CD14-positive monocyte (primary cell): ENCODE results near the gene TMEM170A. TPM values are rescaled to one million over a fixed set of nuclear protein-coding genes. Genes with fewer than 3 reads are reported as not detected.

ENCODE experiments used
- DNase-seq, 3 donors: peaks; one replicate each; pipeline ENCODE4 v3.0.0-alpha.2; 2011 to 2022
- H2AFZ ChIP-seq: 2 replicates; pipeline ENCODE4 v1.6.0; 2012; ENCODE audit warnings: mild to moderate bottlenecking, low read depth, low read length, inconsistent platforms; ENCODE audit not compliant: insufficient read depth, poor library complexity, severe bottlenecking
- H3K27ac ChIP-seq, 2 donors: 1 replicate in 1 of 2; 2 replicates in 1 of 2; pipeline ENCODE4 v1.5.1; 2012 to 2013; ENCODE audit warnings: low read length in 2 of 2, control low read depth in 1 of 2, inconsistent platforms in 1 of 2, low read depth in 1 of 2, mild to moderate bottlenecking in 1 of 2
- H3K27me3 ChIP-seq, 2 donors: one replicate each; pipeline versions ENCODE4 v1.6.0 to v1.6.1; 2011 to 2013; ENCODE audit warnings: low read length in 2 of 2; ENCODE audit not compliant: control insufficient read depth in 2 of 2, insufficient read depth in 2 of 2
- H3K36me3 ChIP-seq, 2 donors: replicated peaks in 1 of 2; 1 replicate in 1 of 2; 2 replicates in 1 of 2; pipeline versions ENCODE4 v1.5.1 to v1.6.1; 2012 to 2013; ENCODE audit warnings: low read length in 2 of 2, control low read depth in 1 of 2, inconsistent platforms in 1 of 2, mild to moderate bottlenecking in 1 of 2; ENCODE audit not compliant: insufficient read depth in 2 of 2, control insufficient read depth in 1 of 2
- H3K4me1 ChIP-seq, 2 donors: 1 replicate in 1 of 2; 2 replicates in 1 of 2; pipeline versions ENCODE4 v1.5.1 to v1.6.1; 2012 to 2013; ENCODE audit warnings: low read length in 2 of 2, control low read depth in 1 of 2, inconsistent platforms in 1 of 2, mild to moderate bottlenecking in 1 of 2, moderate library complexity in 1 of 2; ENCODE audit not compliant: insufficient read depth in 2 of 2, control insufficient read depth in 1 of 2
- H3K4me2 ChIP-seq: replicated peaks from 2 replicates; pipeline ENCODE3; 2012; ENCODE audit warnings: low read length, moderate library complexity, mild to moderate bottlenecking; ENCODE audit not compliant: poor library complexity, severe bottlenecking; ENCODE audit errors: extremely low read depth
- H3K4me3 ChIP-seq, 3 experiments: fragments of 200-600 bp in 1 of 3; sonication (generic) in 1 of 3; replicated peaks in 1 of 3; 1 replicate in 2 of 3; 2 replicates in 1 of 3; pipeline ENCODE4 v1.5.1; 2011 to 2013; ENCODE audit warnings: low read length in 3 of 3, mild to moderate bottlenecking in 3 of 3, control low read depth in 2 of 3, low read depth in 2 of 3, inconsistent platforms in 1 of 3, moderate library complexity in 1 of 3
- H3K79me2 ChIP-seq: 2 replicates; pipeline ENCODE4 v1.6.0; 2012; ENCODE audit warnings: mild to moderate bottlenecking, control low read depth, inconsistent platforms, low read length, moderate library complexity; ENCODE audit not compliant: insufficient read depth
- H3K9ac ChIP-seq: 2 replicates; pipeline ENCODE4 v1.6.0; 2017; ENCODE audit warnings: low read length, mild to moderate bottlenecking; ENCODE audit not compliant: insufficient read depth, poor library complexity, severe bottlenecking
- H3K9me3 ChIP-seq, 2 donors: replicated peaks in 1 of 2; 1 replicate in 1 of 2; 2 replicates in 1 of 2; pipeline versions ENCODE4 v1.5.1 to v1.6.1; 2012 to 2013; ENCODE audit warnings: low read length in 2 of 2, control low read depth in 1 of 2; ENCODE audit not compliant: control insufficient read depth in 1 of 2, insufficient read depth in 1 of 2
- H4K20me1 ChIP-seq: 2 replicates; pipeline ENCODE4 v1.6.0; 2012; ENCODE audit warnings: mild to moderate bottlenecking, low read length, control low read depth, moderate library complexity; ENCODE audit not compliant: insufficient read depth
- H3K27ac Mint-ChIP-seq, 7 donors: one replicate each; pipeline ENCODE4 v1.8.0; 2020; ENCODE audit warnings: mild to moderate bottlenecking in 7 of 7, mixed read lengths in 7 of 7, moderate library complexity in 6 of 7, inconsistent platforms in 2 of 7
- H3K27me3 Mint-ChIP-seq, 3 donors: one replicate each; pipeline ENCODE4 v1.8.0; 2021 to 2022; ENCODE audit warnings: low read depth in 3 of 3, mild to moderate bottlenecking in 3 of 3, mixed read lengths in 3 of 3, moderate library complexity in 3 of 3, inconsistent platforms in 1 of 3
- H3K36me3 Mint-ChIP-seq, 2 donors: one replicate each; pipeline ENCODE4 v1.8.0; 2020; ENCODE audit warnings: mixed read lengths in 2 of 2, inconsistent platforms in 1 of 2, mild to moderate bottlenecking in 1 of 2
- H3K4me1 Mint-ChIP-seq: one replicate; pipeline ENCODE4 v1.8.0; 2020; ENCODE audit warnings: mild to moderate bottlenecking, mixed read lengths
- H3K4me3 Mint-ChIP-seq, 2 donors: one replicate each; pipeline ENCODE4 v1.8.0; 2020; ENCODE audit warnings: mild to moderate bottlenecking in 2 of 2, mixed read lengths in 2 of 2, moderate library complexity in 1 of 2
- H3K9me3 Mint-ChIP-seq, 7 donors: one replicate each; pipeline ENCODE4 v1.8.0; 2020 to 2022; ENCODE audit warnings: mixed read lengths in 7 of 7, mild to moderate bottlenecking in 6 of 7, moderate library complexity in 6 of 7, inconsistent platforms in 2 of 7
- CTCF ChIP-seq: fragments of 200-600 bp; IDR thresholded peaks from one replicate; pipeline ENCODE4 v1.8.0; 2022; ENCODE audit warnings: antibody characterized with exemption, mild to moderate bottlenecking
- WGBS: methylation state at CpG from one replicate; pipeline ENCODE4 v1.1.5; 2013; ENCODE audit warnings: missing lambda C conversion rate; ENCODE audit not compliant: insufficient coverage; 5-methylcytosine and 5-hydroxymethylcytosine counted together
- intact Hi-C, 2 donors: fragments of 100-400 bp; cut with micrococcal nuclease; formaldehyde crosslinking; loops; one replicate each; pipeline versions ENCODE4 v1.15.0 to v1.15.1; 2023
- polyA plus RNA-seq, 3 donors: library from polyadenylated mRNA; depleted of rRNA in 1 of 3; unstranded in 2 of 3; stranded (reverse) in 1 of 3; fragments of 300-500 nt in 2 of 3; fragments of >200 nt in 1 of 3; fragmentation: Illumina TruSeq in 2 of 3; gene quantifications; 1 replicate in 2 of 3; 2 replicates in 1 of 3; pipeline ENCODE4 v1.2.3, GENCODE V29; 2012 to 2021

The TMEM170A gene
- polyA plus RNA-seq, 3 donors = 17.9 to 31.6 (median 25.4) TPM

- no peak overlapping the region for H2AFZ ChIP-seq
- no peak overlapping the region for H3K4me2 ChIP-seq
- no peak overlapping the region for H3K9ac ChIP-seq
- Mint-ChIP-seq H3K9me3 (no peaks in the 10 kb centered on the region), H3K27me3 (no peaks in the 10 kb centered on the region), H3K4me1 (peaks cover 2% of the 10 kb centered on the region), H3K27ac (no peak overlapping the region), H3K4me3 (no peak overlapping the region), H3K36me3 (peaks cover 38 to 54% of the 10 kb centered on the region in 2 donors)
- no peaks in the 10 kb centered on the region for H3K27me3 ChIP-seq
- no peak for TF ChIP-seq CTCF
- no peaks in the 10 kb centered on the region for H3K4me1 ChIP-seq
- intact Hi-C loops = no loop called here
- no peak overlapping the region for H3K27ac ChIP-seq
- H3K9me3 ChIP-seq = no peaks in the 10 kb centered on the region
- H3K4me3 ChIP-seq = no peak overlapping the region
- peaks cover 35% of the 10 kb centered on the region for H4K20me1 ChIP-seq
- peaks cover 14% of the 10 kb centered on the region for H3K79me2 ChIP-seq
- DNase-seq = no peak
- H3K36me3 ChIP-seq = peaks cover 24 to 47% of the 10 kb centered on the region in 2 donors
- WGBS = no CpG with 5 or more reads among the region's 2 CpGs
Observed at GRCh38 chr16:75413951-75414350, 50.5 kb downstream of the TMEM170A start.

- no peaks in the 10 kb centered on the region for H3K79me2 ChIP-seq
- H3K27me3 Mint-ChIP-seq = no peaks in the 10 kb centered on the region
- H3K4me1 Mint-ChIP-seq = peaks cover 5% of the 10 kb centered on the region
- no peaks in the 10 kb centered on the region for H4K20me1 ChIP-seq
- H3K9me3 ChIP-seq = no peaks in the 10 kb centered on the region
- no peaks in the 10 kb centered on the region for H3K9me3 Mint-ChIP-seq
- no peak overlapping the region for H3K4me3 ChIP-seq
- no peak overlapping the region for H3K4me3 Mint-ChIP-seq
- no peaks in the 10 kb centered on the region for H3K4me1 ChIP-seq
- H2AFZ ChIP-seq = no peak overlapping the region
- no CpG with 5 or more reads among the region's 4 CpGs for WGBS
- H3K27ac ChIP-seq = no peak overlapping the region
- no peak for DNase-seq
- no peak for TF ChIP-seq CTCF
- no peaks in the 10 kb centered on the region for H3K27me3 ChIP-seq
- intact Hi-C loops = no loop called here
- peaks cover 45 to 62% of the 10 kb centered on the region in 2 donors for H3K36me3 Mint-ChIP-seq
- H3K27ac Mint-ChIP-seq = no peak overlapping the region
- peaks cover 20 to 37% of the 10 kb centered on the region in 2 donors for H3K36me3 ChIP-seq
- no peak overlapping the region for H3K4me2 ChIP-seq
- no peak overlapping the region for H3K9ac ChIP-seq
Observed at GRCh38 chr16:75406943-75407342, 57.5 kb downstream of the TMEM170A start.
